ENCODE results near the gene CPNE2. TPM values are rescaled to one million over a fixed set of nuclear protein-coding genes. Genes with fewer than 3 reads are reported as not detected.

Gene CPNE2
- total and polyA plus RNA-seq, 9 donors = 12.3 to 32.3 (median 18.1) TPM

- Histone ChIP-seq H3K9me3 (no peaks in the 10 kb centered on the region), H3K4me1 (ENCODE audit: insufficient read depth) (no peaks in the 10 kb centered on the region), H3K27me3 (no peaks in the 10 kb centered on the region), H3K4me3 (no peak overlapping the region), H3K36me3 (no peaks in the 10 kb centered on the region), H3K27ac (no peak overlapping the region)
- DNase-seq = no peak
- WGBS, 3 donors = 95 to 99% (median 98%) methylated on average over 4 of the region's 4 CpGs
- TF ChIP-seq CTCF (IDR thresholded peaks at IDR 0.05) = no peak
- TF ChIP-seq EP300 (IDR thresholded peaks at IDR 0.05) = no peak
- no peak for TF ChIP-seq POLR2A (IDR thresholded peaks at IDR 0.05)
- intact Hi-C loops (cut with DNase I) = no loop called here
These were observed 33.0 kb downstream of the CPNE2 start for GRCh38 chr16:57125376-57125775.

- Histone ChIP-seq H3K27me3 (no peaks in the 10 kb centered on the region), H3K4me1 (ENCODE audit: insufficient read depth) (no peaks in the 10 kb centered on the region), H3K36me3 (no peaks in the 10 kb centered on the region), H3K4me3 (no peak overlapping the region), H3K9me3 (no peaks in the 10 kb centered on the region), H3K27ac (no peak overlapping the region)
- 96 to 98% (median 97%) methylated on average over 4 of the region's 4 CpGs for WGBS, 3 donors
- intact Hi-C loops (cut with DNase I) = no loop called here
- no peak for DNase-seq
- TF ChIP-seq POLR2A (IDR thresholded peaks at IDR 0.05) = no peak
- TF ChIP-seq CTCF (IDR thresholded peaks at IDR 0.05) = no peak
- no peak for TF ChIP-seq EP300 (IDR thresholded peaks at IDR 0.05)
These were observed 33.6 kb downstream of the CPNE2 start for GRCh38 chr16:57125969-57126368.

GRCh38 chr16:57126411-57126810 is 34.0 kb downstream of the CPNE2 start:
- DNase-seq = no peak
- intact Hi-C loops (cut with DNase I) = no loop called here
- H3K27ac ChIP-seq = no peak overlapping the region
- H3K9me3 ChIP-seq = no peaks in the 10 kb centered on the region
- no peak overlapping the region for H3K4me3 ChIP-seq
- H3K4me1 ChIP-seq (ENCODE audit: insufficient read depth) = no peaks in the 10 kb centered on the region
- H3K27me3 ChIP-seq = no peaks in the 10 kb centered on the region
- WGBS, 3 donors = 90 to 94% (median 90%) methylated on average over 4 of the region's 4 CpGs
- H3K36me3 ChIP-seq = no peaks in the 10 kb centered on the region
- TF ChIP-seq EP300 (IDR thresholded peaks at IDR 0.05) (no peak), CTCF (IDR thresholded peaks at IDR 0.05) (no peak), POLR2A (IDR thresholded peaks at IDR 0.05) (no peak)

GRCh38 chr16:57127037-57127763 is 34.8 kb downstream of the CPNE2 start:
- Histone ChIP-seq H3K27me3 (no peaks in the 10 kb centered on the region), H3K4me3 (no peak overlapping the region), H3K27ac (no peak overlapping the region), H3K9me3 (no peaks in the 10 kb centered on the region), H3K36me3 (no peaks in the 10 kb centered on the region), H3K4me1 (ENCODE audit: insufficient read depth) (no peaks in the 10 kb centered on the region)
- no peak for DNase-seq
- 91 to 92% (median 91%) methylated on average over 5 of the region's 5 CpGs for WGBS, 3 donors
- intact Hi-C loops (cut with DNase I) = no loop called here
- TF ChIP-seq POLR2A (IDR thresholded peaks at IDR 0.05) = no peak
- no peak for TF ChIP-seq EP300 (IDR thresholded peaks at IDR 0.05)
- TF ChIP-seq CTCF (IDR thresholded peaks at IDR 0.05) = no peak

Data from ovary (tissue), 9 donors.